ENCODE results near the gene NSD2.
A peak's percentile ranks its signal among the peaks of the same experiment; 100 is the strongest.
"Not testable (repeated sequence)": the region's sequence is repeated elsewhere in the genome, so short reads cannot be mapped to it uniquely, and the experiment has no call there.

The NSD2 gene

GRCh38 chr4:1900624-1901023 lies 29.4 kb downstream of the NSD2 start:
- DNase-seq: no peak

GRCh38 chr4:1901127-1901526 lies 29.9 kb downstream of the NSD2 start:
- no peak for DNase-seq

- DNase-seq: no peak
Observed at GRCh38 chr4:1902243-1902642, 31.1 kb downstream of the NSD2 start.

- DNase-seq: no peak
Observed at GRCh38 chr4:1903035-1903434, 31.8 kb downstream of the NSD2 start.

- no peak for DNase-seq
Observed at GRCh38 chr4:1904042-1904441, 32.8 kb downstream of the NSD2 start.

GRCh38 chr4:1907848-1908525 lies 36.8 kb downstream of the NSD2 start:
- DNase-seq: no peak

- not testable (repeated sequence) for DNase-seq
Observed at GRCh38 chr4:1909696-1910095, 38.5 kb downstream of the NSD2 start.

GRCh38 chr4:1910643-1911042 lies 39.5 kb downstream of the NSD2 start:
- peak; percentile 61 for DNase-seq

GRCh38 chr4:1911316-1911715 lies 40.1 kb downstream of the NSD2 start:
- DNase-seq: not testable (repeated sequence)

GRCh38 chr4:1922821-1923220 lies 51.6 kb downstream of the NSD2 start:
- DNase-seq: no peak

GRCh38 chr4:1927675-1928074 lies 56.5 kb downstream of the NSD2 start:
- peak; percentile 48 for DNase-seq

GRCh38 chr4:1928356-1929239 lies 57.4 kb downstream of the NSD2 start:
- DNase-seq: no peak

- no peak for DNase-seq
Observed at GRCh38 chr4:1932736-1933135, 61.5 kb downstream of the NSD2 start.

- DNase-seq: no peak
Observed at GRCh38 chr4:1933700-1934099, 62.5 kb downstream of the NSD2 start.

- DNase-seq: no peak
Observed at GRCh38 chr4:1937550-1937949, 66.4 kb downstream of the NSD2 start.

- no peak for DNase-seq
Observed at GRCh38 chr4:1938027-1938426, 66.8 kb downstream of the NSD2 start.

GRCh38 chr4:1939664-1940509 lies 68.7 kb downstream of the NSD2 start:
- DNase-seq: peak; percentile 85

GRCh38 chr4:1940566-1940965 lies 69.4 kb downstream of the NSD2 start:
- DNase-seq: no peak

GRCh38 chr4:1943928-1944327 lies 72.7 kb downstream of the NSD2 start:
- no peak for DNase-seq

- no peak for DNase-seq
Observed at GRCh38 chr4:1945124-1945895, 74.1 kb downstream of the NSD2 start.

GRCh38 chr4:1945912-1946311 lies 74.7 kb downstream of the NSD2 start:
- no peak for DNase-seq

GRCh38 chr4:1948232-1948631 lies 77.0 kb downstream of the NSD2 start:
- DNase-seq: no peak

Data from fibroblast of skin of right quadriceps (primary cell).